Natural killer cell (primary cell): ENCODE results near the gene TAS2R30. TPM values are rescaled to one million over a fixed set of nuclear protein-coding genes. Genes with fewer than 3 reads are reported as not detected.

ENCODE experiments used
- ATAC-seq, 3 donors: fragments of 150-1000 bp in 2 of 3; fragments of 200-7000 bp in 1 of 3; cut with Tn5 transposase; 1 replicate in 1 of 3; 2 replicates in 2 of 3; pipeline ENCODE4 v1.10.0; 2021; ENCODE audit warnings: mild to moderate bottlenecking in 2 of 3, moderate library complexity in 2 of 3
- DNase-seq, 2 donors: peaks; one replicate each; pipeline versions ENCODE4 v3.0.0 to v3.0.0-alpha.2; 2013 to 2021; ENCODE audit warnings: mixed read lengths in 1 of 2
- H3K27ac ChIP-seq: one replicate; pipeline ENCODE4 v1.5.1; 2013; ENCODE audit warnings: mild to moderate bottlenecking, low read length
- H3K27me3 ChIP-seq: one replicate; pipeline ENCODE4 v1.6.1; 2013; ENCODE audit warnings: low read length; ENCODE audit not compliant: control insufficient read depth, insufficient read depth
- H3K36me3 ChIP-seq: one replicate; pipeline ENCODE4 v1.6.1; 2013; ENCODE audit warnings: low read length; ENCODE audit not compliant: control insufficient read depth, insufficient read depth
- H3K4me1 ChIP-seq: one replicate; pipeline ENCODE4 v1.6.1; 2013; ENCODE audit warnings: low read length; ENCODE audit not compliant: control insufficient read depth, insufficient read depth
- H3K4me3 ChIP-seq: one replicate; pipeline ENCODE4 v1.5.1; 2013; ENCODE audit warnings: low read length
- H3K9me3 ChIP-seq: one replicate; pipeline ENCODE4 v1.6.1; 2013; ENCODE audit warnings: low read length; ENCODE audit not compliant: control insufficient read depth, insufficient read depth
- H3K27ac Mint-ChIP-seq, 2 donors: one replicate each; pipeline ENCODE4 v1.8.0; 2022; ENCODE audit warnings: mild to moderate bottlenecking in 2 of 2, mixed read lengths in 2 of 2, moderate library complexity in 1 of 2
- H3K27me3 Mint-ChIP-seq, 2 donors: one replicate each; pipeline ENCODE4 v1.8.0; 2022; ENCODE audit warnings: low read depth in 2 of 2, mixed read lengths in 2 of 2
- H3K36me3 Mint-ChIP-seq: one replicate; pipeline ENCODE4 v1.8.0; 2022; ENCODE audit warnings: mixed read lengths
- H3K4me1 Mint-ChIP-seq, 2 donors: one replicate each; pipeline ENCODE4 v1.8.0; 2022; ENCODE audit warnings: mixed read lengths in 2 of 2
- H3K4me3 Mint-ChIP-seq: one replicate; pipeline ENCODE4 v1.8.0; 2022; ENCODE audit warnings: mild to moderate bottlenecking, moderate library complexity, mixed read lengths
- H3K9me3 Mint-ChIP-seq, 2 donors: one replicate each; pipeline ENCODE4 v1.8.0; 2022; ENCODE audit warnings: mixed read lengths in 2 of 2
- WGBS: methylation state at CpG from one replicate; pipeline ENCODE4 v1.1.7; 2013; ENCODE audit warnings: missing lambda C conversion rate; ENCODE audit not compliant: insufficient coverage; 5-methylcytosine and 5-hydroxymethylcytosine counted together
- intact Hi-C: fragments of 100-400 bp; cut with micrococcal nuclease; formaldehyde crosslinking; loops from one replicate; pipeline ENCODE4 v1.14.2; 2022
- total RNA-seq, 4 donors: library from RNA; stranded (reverse); fragments of 120-200 nt in 1 of 4; gene quantifications; one replicate each; pipeline versions ENCODE4 v1.2.3 to v1.2.4, GENCODE V29; 2013 to 2022
- TF ChIP-seq, protein P1 (sequence below): fragments of 200-600 bp; IDR thresholded peaks from one replicate; pipeline ENCODE4 v1.8.0; 2022; ENCODE audit warnings: antibody characterized with exemption

The TAS2R30 gene
- total RNA-seq, 3 donors from 2014 or later (not counting 1 experiment from before 2014, with no cell fraction given): 6.9 to 9.7 (median 6.9) TPM

GRCh38 chr12:11147420-11147819, 13.0 kb upstream of the TAS2R30 start:
- no peak overlapping the region for H3K27ac ChIP-seq
- H3K36me3 Mint-ChIP-seq: no peaks in the 10 kb centered on the region
- H3K27me3 ChIP-seq: no peaks in the 10 kb centered on the region
- no peaks in the 10 kb centered on the region for H3K27me3 Mint-ChIP-seq
- H3K4me3 ChIP-seq: no peak overlapping the region
- no peaks in the 10 kb centered on the region for H3K4me1 ChIP-seq
- intact Hi-C loops: no loop called here
- DNase-seq (no peak), ATAC-seq (no peak)
- H3K27ac Mint-ChIP-seq: no peak overlapping the region
- WGBS: no CpG with 5 or more reads among the region's 1 CpG
- peaks cover 12% of the 10 kb centered on the region for H3K9me3 ChIP-seq
- no peaks in the 10 kb centered on the region for H3K36me3 ChIP-seq
- peaks cover 35 to 42% of the 10 kb centered on the region in 2 donors for H3K4me1 Mint-ChIP-seq
- peaks cover 0 to 4% of the 10 kb centered on the region in 2 donors for H3K9me3 Mint-ChIP-seq
- no peak overlapping the region for H3K4me3 Mint-ChIP-seq
- TF ChIP-seq, protein P1, sequence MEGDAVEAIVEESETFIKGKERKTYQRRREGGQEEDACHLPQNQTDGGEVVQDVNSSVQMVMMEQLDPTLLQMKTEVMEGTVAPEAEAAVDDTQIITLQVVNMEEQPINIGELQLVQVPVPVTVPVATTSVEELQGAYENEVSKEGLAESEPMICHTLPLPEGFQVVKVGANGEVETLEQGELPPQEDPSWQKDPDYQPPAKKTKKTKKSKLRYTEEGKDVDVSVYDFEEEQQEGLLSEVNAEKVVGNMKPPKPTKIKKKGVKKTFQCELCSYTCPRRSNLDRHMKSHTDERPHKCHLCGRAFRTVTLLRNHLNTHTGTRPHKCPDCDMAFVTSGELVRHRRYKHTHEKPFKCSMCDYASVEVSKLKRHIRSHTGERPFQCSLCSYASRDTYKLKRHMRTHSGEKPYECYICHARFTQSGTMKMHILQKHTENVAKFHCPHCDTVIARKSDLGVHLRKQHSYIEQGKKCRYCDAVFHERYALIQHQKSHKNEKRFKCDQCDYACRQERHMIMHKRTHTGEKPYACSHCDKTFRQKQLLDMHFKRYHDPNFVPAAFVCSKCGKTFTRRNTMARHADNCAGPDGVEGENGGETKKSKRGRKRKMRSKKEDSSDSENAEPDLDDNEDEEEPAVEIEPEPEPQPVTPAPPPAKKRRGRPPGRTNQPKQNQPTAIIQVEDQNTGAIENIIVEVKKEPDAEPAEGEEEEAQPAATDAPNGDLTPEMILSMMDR: no peak

GRCh38 chr12:11144297-11144696, 9.9 kb upstream of the TAS2R30 start:
- Histone ChIP-seq H3K9me3 (peaks cover 12% of the 10 kb centered on the region), H3K27me3 (no peaks in the 10 kb centered on the region), H3K27ac (no peak overlapping the region), H3K4me3 (no peak overlapping the region), H3K36me3 (no peaks in the 10 kb centered on the region), H3K4me1 (no peaks in the 10 kb centered on the region)
- WGBS: 77% methylated on average over 5 of the region's 5 CpGs
- H3K27ac Mint-ChIP-seq: no peak overlapping the region
- TF ChIP-seq, protein P1: no peak
- H3K4me1 Mint-ChIP-seq: peaks cover 44 to 48% of the 10 kb centered on the region in 2 donors
- no peak overlapping the region for H3K4me3 Mint-ChIP-seq
- ATAC-seq (no peak), DNase-seq (no peak)
- no peaks in the 10 kb centered on the region for H3K36me3 Mint-ChIP-seq
- H3K27me3 Mint-ChIP-seq: no peaks in the 10 kb centered on the region
- peaks cover 0 to 4% of the 10 kb centered on the region in 2 donors for H3K9me3 Mint-ChIP-seq
- intact Hi-C loops: no loop called here

- no peak overlapping the region for H3K4me3 Mint-ChIP-seq
- H3K27me3 Mint-ChIP-seq: no peaks in the 10 kb centered on the region
- Histone ChIP-seq H3K4me3 (no peak overlapping the region), H3K27me3 (no peaks in the 10 kb centered on the region), H3K9me3 (peaks cover 12% of the 10 kb centered on the region), H3K27ac (no peak overlapping the region), H3K36me3 (no peaks in the 10 kb centered on the region), H3K4me1 (no peaks in the 10 kb centered on the region)
- H3K36me3 Mint-ChIP-seq: no peaks in the 10 kb centered on the region
- WGBS: no CpG with 5 or more reads among the region's 2 CpGs
- intact Hi-C loops: no loop called here
- peaks cover 0 to 4% of the 10 kb centered on the region in 2 donors for H3K9me3 Mint-ChIP-seq
- TF ChIP-seq, protein P1: no peak
- no peak overlapping the region for H3K27ac Mint-ChIP-seq
- DNase-seq (no peak), ATAC-seq (no peak)
- peaks cover 40 to 47% of the 10 kb centered on the region in 2 donors for H3K4me1 Mint-ChIP-seq
Observed at GRCh38 chr12:11143352-11143751, 8.9 kb upstream of the TAS2R30 start.

DNA sequence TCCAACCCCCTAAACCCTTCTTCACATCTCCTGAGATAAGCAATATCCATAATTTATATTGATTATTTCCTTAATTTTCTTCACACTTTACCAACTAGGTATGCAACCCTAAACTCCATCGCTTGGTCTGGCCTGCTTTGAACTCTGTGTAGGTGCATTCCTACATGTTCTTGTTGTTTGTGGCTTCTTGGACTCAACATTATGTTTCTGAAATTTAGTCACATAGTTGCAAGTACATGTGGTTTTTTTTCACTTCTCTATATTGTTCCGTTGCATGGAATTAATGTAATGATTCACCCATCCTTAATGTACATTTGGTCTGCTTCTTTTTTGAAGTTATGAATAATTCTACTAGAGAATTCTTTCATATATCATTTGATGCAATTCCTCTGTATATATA, 1.6 kb upstream of the TAS2R30 start:
- no peak overlapping the region for H3K4me3 Mint-ChIP-seq
- no peaks in the 10 kb centered on the region for H3K36me3 Mint-ChIP-seq
- ATAC-seq (no peak), DNase-seq (no peak)
- Histone ChIP-seq H3K27ac (no peak overlapping the region), H3K4me3 (no peak overlapping the region), H3K9me3 (no peaks in the 10 kb centered on the region), H3K4me1 (no peaks in the 10 kb centered on the region), H3K36me3 (no peaks in the 10 kb centered on the region), H3K27me3 (no peaks in the 10 kb centered on the region)
- peaks cover 33 to 49% of the 10 kb centered on the region in 2 donors for H3K4me1 Mint-ChIP-seq
- no CpG with 5 or more reads among the region's 2 CpGs for WGBS
- H3K27me3 Mint-ChIP-seq: no peaks in the 10 kb centered on the region
- H3K9me3 Mint-ChIP-seq: no peaks in the 10 kb centered on the region
- TF ChIP-seq, protein P1: no peak
- H3K27ac Mint-ChIP-seq: no peak overlapping the region
- intact Hi-C loops: no loop called here
